PFSK-1 (cell line): Measurements from ENCODE around the gene LTV1.

Experiments
- POLR2AphosphoS5 ChIP-seq: IDR thresholded peaks from 2 replicates; pipeline ENCODE4 v1.6.1; 2012; ENCODE audit warnings: low read depth, mild to moderate bottlenecking, control low read depth, low read length, moderate library complexity
- TAF1 ChIP-seq: IDR thresholded peaks from 2 replicates; pipeline ENCODE4 v1.6.1; 2012; ENCODE audit warnings: low read length, control low read depth, borderline replicate concordance; ENCODE audit not compliant: insufficient read depth

DNA sequence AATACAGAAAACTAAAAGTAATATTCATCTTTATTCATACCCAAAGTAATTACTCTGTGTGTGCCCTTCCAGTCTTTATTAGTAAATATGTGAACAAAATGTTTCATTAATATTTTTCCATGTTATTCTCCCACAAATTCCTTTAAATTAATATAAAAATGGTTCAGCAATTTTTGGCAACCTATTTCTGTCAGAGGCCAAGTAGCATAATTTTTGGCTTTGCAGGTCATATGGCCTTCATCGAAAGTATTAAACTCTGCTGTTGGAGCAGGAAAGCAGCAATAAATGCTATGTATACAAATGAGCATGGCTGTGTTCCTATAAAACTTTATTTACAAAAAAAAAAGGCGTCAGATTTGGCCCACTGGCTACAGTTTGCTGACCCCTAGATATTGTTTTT is 37.3 kb downstream of the LTV1 start:
- TF ChIP-seq POLR2AphosphoS5 (no peak), TAF1 (no peak)
